ENCODE measurements around the gene PLIN3. TPM values are rescaled to one million over a fixed set of nuclear protein-coding genes. Genes with fewer than 3 reads are reported as not detected.

The PLIN3 gene
- total and polyA plus RNA-seq, 9 donors = 26.1 to 83.9 (median 72.5) TPM

DNA sequence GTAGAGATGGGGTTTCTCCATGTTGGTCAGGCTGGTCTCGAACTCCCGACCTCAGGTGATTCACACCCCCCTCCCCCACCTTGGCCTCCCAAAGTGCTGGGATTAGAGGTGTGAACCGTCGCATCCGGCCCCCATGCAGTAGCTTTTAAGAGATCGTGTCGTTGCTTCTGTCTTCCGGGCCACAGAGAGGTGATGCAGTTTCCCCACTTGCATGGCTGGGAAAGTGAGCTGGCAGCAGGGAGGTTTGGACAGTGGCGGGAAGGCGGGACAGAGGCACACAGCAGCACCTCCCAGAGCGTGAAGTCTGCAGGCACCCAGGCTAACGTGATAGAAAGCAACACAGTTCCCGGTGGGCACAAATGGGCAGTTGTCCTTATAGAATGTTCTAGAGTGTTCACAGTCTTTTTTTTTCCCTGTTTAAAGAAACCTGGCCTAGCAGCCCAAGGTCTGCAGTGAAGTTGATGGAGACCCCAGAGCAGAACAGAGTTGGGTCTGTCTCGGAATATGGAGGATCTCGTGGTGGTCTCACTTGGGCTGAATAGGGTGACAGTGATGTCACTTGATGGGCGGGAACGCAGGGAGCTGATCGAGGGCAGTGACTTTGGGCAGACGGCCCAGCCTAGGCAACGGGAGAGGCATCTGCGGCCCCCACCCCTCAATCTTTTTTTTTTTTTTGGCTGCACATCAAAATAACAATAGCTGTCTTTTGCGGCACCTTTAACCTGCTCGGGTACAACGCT is 46.7 kb upstream of the PLIN3 start:
- H3K9me3 ChIP-seq = no peaks in the 10 kb centered on the region
- no peak overlapping the region for H3K4me3 ChIP-seq
- DNase-seq = no peak
- 85 to 89% (median 86%) methylated on average over 24 of the region's 24 CpGs for WGBS, 3 donors
- peaks cover 7% of the 10 kb centered on the region for H3K4me1 ChIP-seq (ENCODE audit: insufficient read depth)
- H3K27me3 ChIP-seq = no peaks in the 10 kb centered on the region
- no peak overlapping the region for H3K27ac ChIP-seq
- intact Hi-C loops (cut with DNase I) = loop anchor here in 2 of 4 donors (5.0 to 10.0 kb wide), 2 partner anchors 111 to 118 kb away; no protein-coding TSS in a partner anchor
- TF ChIP-seq, protein P1, sequence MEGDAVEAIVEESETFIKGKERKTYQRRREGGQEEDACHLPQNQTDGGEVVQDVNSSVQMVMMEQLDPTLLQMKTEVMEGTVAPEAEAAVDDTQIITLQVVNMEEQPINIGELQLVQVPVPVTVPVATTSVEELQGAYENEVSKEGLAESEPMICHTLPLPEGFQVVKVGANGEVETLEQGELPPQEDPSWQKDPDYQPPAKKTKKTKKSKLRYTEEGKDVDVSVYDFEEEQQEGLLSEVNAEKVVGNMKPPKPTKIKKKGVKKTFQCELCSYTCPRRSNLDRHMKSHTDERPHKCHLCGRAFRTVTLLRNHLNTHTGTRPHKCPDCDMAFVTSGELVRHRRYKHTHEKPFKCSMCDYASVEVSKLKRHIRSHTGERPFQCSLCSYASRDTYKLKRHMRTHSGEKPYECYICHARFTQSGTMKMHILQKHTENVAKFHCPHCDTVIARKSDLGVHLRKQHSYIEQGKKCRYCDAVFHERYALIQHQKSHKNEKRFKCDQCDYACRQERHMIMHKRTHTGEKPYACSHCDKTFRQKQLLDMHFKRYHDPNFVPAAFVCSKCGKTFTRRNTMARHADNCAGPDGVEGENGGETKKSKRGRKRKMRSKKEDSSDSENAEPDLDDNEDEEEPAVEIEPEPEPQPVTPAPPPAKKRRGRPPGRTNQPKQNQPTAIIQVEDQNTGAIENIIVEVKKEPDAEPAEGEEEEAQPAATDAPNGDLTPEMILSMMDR (IDR thresholded peaks at IDR 0.05) = no peak
- no peak for TF ChIP-seq EP300 (IDR thresholded peaks at IDR 0.05)
- TF ChIP-seq POLR2A (IDR thresholded peaks at IDR 0.05) = no peak
- no peaks in the 10 kb centered on the region for H3K36me3 ChIP-seq

DNA sequence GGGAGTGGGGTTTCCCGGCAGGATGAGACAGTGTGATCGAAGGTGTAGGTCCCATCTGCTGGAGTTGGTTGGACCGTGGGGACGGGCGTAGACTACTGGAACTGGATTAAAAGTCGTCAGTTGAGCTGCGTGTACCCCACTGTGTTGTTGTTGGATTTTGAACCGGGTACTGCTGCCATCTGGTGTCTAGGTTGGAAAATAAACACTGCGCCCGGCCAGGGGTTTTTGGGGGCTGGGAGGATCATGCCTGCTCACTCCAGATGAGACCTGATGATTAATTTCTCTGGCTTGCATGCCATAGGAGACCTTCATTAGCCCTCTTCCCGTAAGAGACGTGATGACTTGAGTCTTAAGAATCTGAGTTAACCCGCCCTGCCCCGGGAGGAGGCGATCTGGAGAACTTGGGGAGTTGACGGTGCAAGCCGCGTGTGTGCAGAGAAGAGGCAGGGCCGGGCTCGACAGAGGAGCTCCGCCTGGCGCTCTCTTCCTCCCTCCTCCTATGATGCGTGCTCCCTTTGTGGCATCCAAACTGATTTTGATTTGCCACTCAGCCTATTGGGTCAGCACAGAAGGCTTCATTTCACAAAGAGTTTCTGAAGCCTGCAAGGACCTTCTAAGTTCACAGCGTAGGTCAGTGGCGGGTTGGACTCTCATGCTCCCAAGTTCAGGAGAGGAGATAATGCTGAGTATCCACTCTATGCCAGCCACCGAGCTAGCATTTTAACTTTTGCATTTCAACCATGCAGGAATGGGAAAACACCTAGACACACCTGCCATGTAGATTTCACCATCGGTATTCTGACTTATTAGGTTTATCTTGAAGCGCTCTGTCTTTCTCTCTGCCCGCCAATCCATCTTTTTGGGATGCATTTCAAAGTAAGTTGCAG is 44.6 kb upstream of the PLIN3 start:
- Histone ChIP-seq H3K27me3 (no peaks in the 10 kb centered on the region), H3K4me1 (ENCODE audit: insufficient read depth) (peaks cover 7% of the 10 kb centered on the region), H3K36me3 (no peaks in the 10 kb centered on the region), H3K9me3 (no peaks in the 10 kb centered on the region), H3K27ac (no peak overlapping the region), H3K4me3 (no peak overlapping the region)
- DNase-seq = peak; percentile 57 to 73 (median 68)
- 15 to 22% (median 15%) methylated on average over 29 of the region's 29 CpGs for WGBS, 3 donors
- TF ChIP-seq, protein P1 (IDR thresholded peaks at IDR 0.05) = peak; percentile 19 to 66 (median 62)
- TF ChIP-seq POLR2A (IDR thresholded peaks at IDR 0.05) (no peak), EP300 (IDR thresholded peaks at IDR 0.05) (no peak)
- intact Hi-C loops (cut with DNase I) = loop anchor here in 2 of 4 donors (2.0 to 10.0 kb wide), 5 partner anchors 39 to 120 kb away; no protein-coding TSS in a partner anchor

DNA sequence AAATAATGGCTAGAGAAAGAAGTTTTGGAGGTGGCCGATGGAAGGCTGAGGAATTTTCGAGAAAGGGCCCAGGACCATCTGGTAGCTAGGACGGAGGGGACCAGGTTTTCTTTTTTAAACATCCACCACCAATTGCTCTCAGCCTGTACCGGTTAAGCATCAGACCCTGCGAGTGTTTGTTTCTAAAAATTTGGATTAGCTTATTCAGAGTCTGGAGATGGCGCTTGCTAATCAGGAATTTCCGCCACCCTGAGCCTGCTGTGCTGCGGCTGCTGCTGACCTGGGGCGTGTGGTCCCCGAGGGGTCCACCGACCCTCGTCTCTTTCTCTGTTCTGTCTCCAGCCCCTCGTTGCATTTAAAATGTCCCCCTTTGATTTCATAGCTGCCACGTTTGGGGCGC is 43.8 kb upstream of the PLIN3 start:
- WGBS, 3 donors = 23 to 44% (median 26%) methylated on average over 15 of the region's 15 CpGs
- no peak for DNase-seq
- Histone ChIP-seq H3K27me3 (no peaks in the 10 kb centered on the region), H3K36me3 (no peaks in the 10 kb centered on the region), H3K9me3 (no peaks in the 10 kb centered on the region), H3K4me3 (no peak overlapping the region), H3K27ac (no peak overlapping the region), H3K4me1 (ENCODE audit: insufficient read depth) (peaks cover 7% of the 10 kb centered on the region)
- no peak for TF ChIP-seq POLR2A (IDR thresholded peaks at IDR 0.05)
- no peak for TF ChIP-seq EP300 (IDR thresholded peaks at IDR 0.05)
- TF ChIP-seq, protein P1 (IDR thresholded peaks at IDR 0.05) = no peak
- intact Hi-C loops (cut with DNase I) = loop anchor here in 2 of 4 donors (2.0 to 10.0 kb wide), 5 partner anchors 39 to 121 kb away; no protein-coding TSS in a partner anchor

DNA sequence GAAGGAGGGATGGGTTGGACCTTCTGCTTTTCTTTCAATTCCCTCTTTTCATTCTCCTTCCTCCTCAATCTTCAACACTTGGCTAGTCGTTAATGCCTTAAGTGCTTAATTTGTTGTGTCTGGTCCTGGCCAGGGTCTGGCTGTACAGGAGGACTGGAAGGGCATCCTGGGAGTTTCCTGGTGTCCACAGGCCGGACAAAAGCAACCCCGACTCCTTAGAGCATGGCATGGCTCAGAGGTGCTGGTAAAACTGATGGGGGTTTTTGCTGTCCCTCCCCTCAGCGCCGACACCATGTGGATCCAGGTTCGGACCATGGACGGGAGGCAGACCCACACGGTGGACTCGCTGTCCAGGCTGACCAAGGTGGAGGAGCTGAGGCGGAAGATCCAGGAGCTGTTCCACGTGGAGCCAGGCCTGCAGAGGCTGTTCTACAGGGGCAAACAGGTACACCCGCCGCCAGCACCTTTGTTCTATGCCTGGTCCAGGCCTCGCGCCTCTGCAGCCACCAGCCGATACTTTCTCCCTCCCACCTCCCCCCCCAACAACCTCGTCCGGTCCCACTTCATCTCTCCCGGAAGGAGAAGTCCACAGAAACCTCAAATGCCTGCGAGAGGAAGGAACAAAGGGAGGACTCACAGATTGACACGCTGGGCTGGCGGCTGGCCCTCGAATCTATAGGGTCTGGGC is 43.3 kb upstream of the PLIN3 start:
- Histone ChIP-seq H3K27me3 (no peaks in the 10 kb centered on the region), H3K4me3 (peak overlapping the region; percentile 68), H3K36me3 (no peaks in the 10 kb centered on the region), H3K27ac (no peak overlapping the region), H3K4me1 (ENCODE audit: insufficient read depth) (peaks cover 7% of the 10 kb centered on the region), H3K9me3 (no peaks in the 10 kb centered on the region)
- peak in 1 of 5 donors; percentile 31 for DNase-seq
- 24 to 31% (median 28%) methylated on average over 20 to 23 of the region's 23 CpGs for WGBS, 3 donors
- intact Hi-C loops (cut with DNase I) = loop anchor here in 2 of 4 donors (2.0 to 10.0 kb wide), 5 partner anchors 38 to 122 kb away; no protein-coding TSS in a partner anchor
- TF ChIP-seq EP300 (IDR thresholded peaks at IDR 0.05) (no peak), POLR2A (IDR thresholded peaks at IDR 0.05) (no peak)
- TF ChIP-seq, protein P1 (IDR thresholded peaks at IDR 0.05) = no peak
